Lower leg skin (tissue), 3 donors: ENCODE data around the gene SCP2.

Experiments used
- CTCF ChIP-seq, 3 donors: fragments of 450-650 bp; IDR thresholded peaks; one replicate each; pipeline ENCODE4 v1.5.1; 2016; ENCODE audit warnings: antibody characterized with exemption in 3 of 3, mild to moderate bottlenecking in 3 of 3, moderate library complexity in 2 of 3
- POLR2A ChIP-seq, 2 donors: fragments of 450-650 bp; IDR thresholded peaks; one replicate each; pipeline ENCODE4 v1.6.1; 2016 to 2017; ENCODE audit warnings: antibody characterized with exemption in 2 of 2, mild to moderate bottlenecking in 1 of 2, moderate library complexity in 1 of 2

- TF ChIP-seq CTCF (IDR thresholded peaks at IDR 0.05) (no peak), POLR2A (IDR thresholded peaks at IDR 0.05) (no peak)
Measured at GRCh38 chr1:53093451-53093754, 166.3 kb downstream of the SCP2 start.
